H1 (cell line): Measurements from ENCODE around the gene ALAS1. TPM values are rescaled to one million over a fixed set of nuclear protein-coding genes. Genes with fewer than 3 reads are reported as not detected.

Source experiments
- EGR1 ChIP-seq: IDR thresholded peaks from 2 replicates; pipeline ENCODE4 v1.6.1; 2011; ENCODE audit warnings: low read depth, low read length, borderline replicate concordance
- HDAC2 ChIP-seq, 2 experiments: fragments of 300-600 bp in 1 of 2; sonication (generic) in 1 of 2; IDR thresholded peaks; 2 replicates each; pipeline ENCODE4 v1.6.1; 2011 to 2012; ENCODE audit warnings: low read depth in 2 of 2, low read length in 2 of 2, mild to moderate bottlenecking in 2 of 2, moderate library complexity in 2 of 2, borderline replicate concordance in 1 of 2, inconsistent platforms in 1 of 2
- ZNF274 ChIP-seq: IDR thresholded peaks from 2 replicates; pipeline ENCODE4 v1.7.0; 2012; ENCODE audit warnings: low read length, borderline replicate concordance; ENCODE audit errors: extremely low read depth
- polyA plus RNA-seq, 7 experiments: library from polyadenylated mRNA; depleted of rRNA in 3 of 7; stranded (reverse) in 5 of 7; unstranded in 2 of 7; fragments of >200 nt in 5 of 7; fragments of 200-250 nt in 2 of 7; gene quantifications; 1 replicate in 5 of 7; 2 replicates in 1 of 7; 4 replicates in 1 of 7; pipeline versions ENCODE4 v1.2.1 to v1.2.3, GENCODE V29; 2011 to 2013; ENCODE audit warnings: missing spikeins in 2 of 7, mixed read lengths in 2 of 7
- total RNA-seq: library from RNA; stranded (reverse); fragmentation: NEBNext Ultra II Directional; extraction: Animal tissue kit (Norgen Biotek cat#: 25700); gene quantifications from 2 replicates; pipeline ENCODE4 v1.2.1, GENCODE V29; 2021

ALAS1 gene
- total and polyA plus RNA-seq, 2 of the 8 experiments (the other 6 are each of a cell fraction or from before 2014, with no cell fraction given), result 45.9 to 84.4 TPM

- TF ChIP-seq HDAC2 (IDR thresholded peaks at IDR 0.05; ENCODE audit: borderline replicate concordance in 1 of 2, low read depth in 2 of 2, low read length in 2 of 2), result no peak
- no peak for TF ChIP-seq EGR1
- TF ChIP-seq ZNF274, result no peak
- TF ChIP-seq, all 59 proteins: peak for 0
These were observed 48.9 kb upstream of the ALAS1 start (continued) for GRCh38 chr3:52149021-52149420.
